NCI-H187 treated with DMSO at 0.1 percent for 48 hours (cell line): ENCODE data around the gene MICALL2.
"Not testable (repeated sequence)": the region's sequence is repeated elsewhere in the genome, so short reads cannot be mapped to it uniquely, and the experiment has no call there.

Experiments
- DNase-seq: peaks from one replicate; lab custom pipeline; 2025; lab: John Stamatoyannopoulos, UW

Gene MICALL2

DNA sequence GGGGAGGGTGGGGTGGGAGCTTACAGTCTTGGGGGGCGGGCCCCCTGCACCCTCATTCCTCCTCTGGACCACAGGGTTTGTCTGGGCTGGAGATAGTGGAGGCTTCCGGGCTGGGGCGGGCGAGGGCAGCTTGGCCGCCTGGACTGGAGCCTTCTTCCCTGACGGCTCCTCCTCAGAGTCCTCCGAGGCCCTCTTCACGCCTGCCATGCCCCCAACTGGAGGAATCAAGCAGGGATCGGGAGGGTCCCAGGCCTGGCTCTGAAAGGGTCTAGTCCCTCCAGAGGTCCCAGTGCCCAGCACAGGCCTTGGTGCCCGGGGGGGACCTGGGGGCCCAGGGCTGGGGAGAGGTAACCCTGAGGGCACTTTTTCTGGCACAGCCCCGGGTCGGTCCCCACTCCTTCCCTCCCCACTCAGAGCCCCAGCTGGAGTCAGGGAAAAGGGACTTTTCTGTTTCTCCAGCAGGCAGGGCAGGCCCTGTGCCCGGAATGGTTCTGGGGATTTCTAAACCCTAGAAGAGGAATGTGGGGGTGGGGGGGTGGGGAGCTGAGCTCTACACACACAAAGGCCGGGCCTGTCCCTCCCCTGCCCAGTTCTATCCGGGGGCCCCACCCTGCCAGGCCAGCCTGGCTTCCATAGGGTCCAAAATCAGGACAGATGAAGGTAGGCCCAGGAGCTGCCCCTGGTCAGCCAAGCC is 11.6 kb downstream of the MICALL2 start:
- DNase-seq: no peak

DNA sequence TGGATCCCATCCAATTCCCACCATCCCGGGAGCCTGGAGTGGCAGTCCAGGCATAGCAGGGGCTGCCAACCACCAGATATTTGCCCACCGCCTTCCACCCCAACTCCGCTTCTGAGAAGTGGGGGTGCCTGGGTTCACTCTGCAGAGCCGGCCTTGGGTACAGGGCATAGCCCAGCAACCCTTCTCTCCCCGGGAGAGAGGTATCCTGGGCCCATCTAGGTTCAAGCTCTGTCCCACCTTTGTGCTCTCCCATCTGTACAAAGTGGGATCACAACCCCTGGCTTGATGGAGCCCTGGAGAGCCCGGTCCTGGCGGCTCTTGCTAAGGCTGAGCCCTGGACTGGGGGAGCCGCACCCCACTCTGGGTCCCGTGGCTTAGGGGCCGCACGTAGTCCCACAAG is 12.2 kb downstream of the MICALL2 start:
- DNase-seq: no peak

DNA sequence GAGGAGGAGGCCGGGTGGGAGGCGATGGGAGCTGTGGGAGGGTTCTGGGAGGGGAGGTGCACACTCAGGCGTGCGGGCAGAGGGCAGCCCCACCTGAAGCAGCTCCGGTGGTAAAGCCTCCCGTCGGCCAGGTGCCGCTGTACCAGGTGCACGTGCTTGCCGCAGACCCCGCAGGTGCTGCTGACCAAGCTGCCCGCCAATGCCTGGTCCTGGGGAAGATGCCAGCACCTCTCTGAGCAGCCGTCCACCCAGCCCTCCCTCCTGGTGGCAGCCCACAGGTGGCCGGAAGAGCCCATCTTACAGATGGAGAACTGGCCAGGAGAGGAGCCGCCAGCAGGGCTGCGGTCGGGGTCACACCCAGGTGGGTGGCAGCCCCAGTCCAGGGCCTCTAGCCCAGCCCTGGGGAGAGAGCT is 12.6 kb downstream of the MICALL2 start:
- DNase-seq: no peak

DNA sequence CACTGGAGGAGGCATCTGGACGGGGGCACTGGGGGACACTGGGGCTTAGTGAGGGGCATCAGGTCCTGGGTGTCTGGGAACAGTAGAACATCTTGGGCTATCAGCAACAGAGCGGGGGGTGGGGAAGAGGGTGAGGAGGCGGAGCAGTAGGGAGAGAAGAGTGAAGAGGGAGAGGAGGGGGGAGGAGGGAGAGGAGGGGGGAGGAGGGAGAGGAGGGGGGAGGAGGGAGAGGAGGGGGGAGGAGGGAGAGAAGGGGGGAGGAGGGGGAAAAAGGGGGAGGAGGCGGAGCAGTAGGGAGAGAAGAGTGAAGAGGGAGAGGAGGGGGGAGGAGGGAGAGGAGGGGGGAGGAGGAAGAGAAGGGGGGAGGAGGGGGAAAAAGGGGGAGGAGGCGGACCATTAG is 13.2 kb downstream of the MICALL2 start:
- DNase-seq: not testable (repeated sequence)

DNA sequence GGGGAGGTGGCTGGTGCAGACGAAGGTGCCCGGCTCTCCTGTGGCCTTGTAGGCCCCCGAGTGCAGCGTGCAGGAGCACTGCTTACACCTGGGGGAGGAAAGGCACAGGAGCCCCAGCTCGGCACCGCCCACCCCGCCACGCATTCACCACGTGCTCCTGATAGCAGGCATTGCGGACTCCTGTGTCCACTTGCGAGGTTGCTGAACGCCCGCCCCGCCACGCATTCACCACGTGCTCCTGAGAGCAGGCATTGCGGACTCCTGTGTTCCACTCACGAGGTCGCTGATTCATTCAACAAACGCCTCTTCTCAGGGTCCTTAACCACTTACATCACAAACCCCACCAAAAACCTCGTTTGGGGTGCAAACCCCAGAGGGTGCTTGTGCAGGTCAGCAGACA is 13.9 kb downstream of the MICALL2 start:
- no peak for DNase-seq

DNA sequence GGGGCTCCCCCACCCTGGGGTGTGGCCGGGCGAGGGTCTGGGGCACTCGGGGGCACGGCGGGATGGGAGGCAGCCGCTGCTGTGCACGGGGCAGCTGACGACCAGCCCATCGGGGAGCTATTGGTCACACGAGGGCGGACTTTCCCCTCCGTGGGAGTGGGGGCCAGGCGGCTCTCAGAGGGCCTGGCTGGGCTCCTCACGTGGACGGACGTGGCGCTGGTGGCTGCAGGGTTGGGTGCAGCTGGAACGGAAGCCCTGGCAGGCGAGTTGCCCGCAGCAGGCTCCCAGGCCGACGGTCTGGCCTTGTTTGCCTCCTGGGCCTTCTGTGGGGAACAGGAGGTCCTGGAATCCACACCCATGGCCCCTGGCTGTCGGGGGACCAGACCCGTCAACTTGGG is 14.3 kb downstream of the MICALL2 start:
- no peak for DNase-seq

DNA sequence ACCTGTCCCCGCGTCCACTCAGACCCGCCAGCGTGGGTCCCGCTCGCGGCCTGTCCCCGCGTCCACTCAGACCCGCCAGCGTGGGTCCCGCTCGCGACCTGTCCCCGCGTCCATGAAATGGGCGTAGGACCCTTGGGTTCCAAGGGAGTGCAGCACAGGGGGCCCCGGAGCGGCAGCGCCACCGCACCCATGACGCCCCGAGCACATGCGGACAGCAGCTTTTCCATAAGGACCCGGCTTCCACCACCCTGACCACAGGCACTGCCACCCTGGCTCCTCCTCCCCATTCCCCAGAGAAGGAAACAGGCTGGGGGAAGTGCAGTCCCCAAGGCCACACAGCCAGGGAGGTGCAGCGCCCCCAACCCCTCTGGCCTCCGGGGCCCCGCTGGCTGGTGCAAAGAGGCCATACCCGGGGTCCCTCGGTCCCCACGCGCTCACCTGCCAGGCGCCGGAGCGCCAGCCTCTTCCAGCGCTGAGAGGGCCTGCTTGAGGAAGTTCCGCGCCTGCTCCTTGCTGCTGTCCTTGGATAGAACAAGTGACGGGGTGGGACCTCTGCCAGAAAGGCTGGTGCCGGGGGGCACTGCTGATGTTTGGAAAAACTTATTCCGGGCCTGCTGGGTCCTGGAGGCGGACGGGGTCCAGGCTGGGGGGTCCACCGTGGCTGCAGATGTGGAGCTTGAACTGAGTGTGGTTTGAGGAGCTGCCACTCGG is 14.9 kb downstream of the MICALL2 start:
- no peak for DNase-seq

DNA sequence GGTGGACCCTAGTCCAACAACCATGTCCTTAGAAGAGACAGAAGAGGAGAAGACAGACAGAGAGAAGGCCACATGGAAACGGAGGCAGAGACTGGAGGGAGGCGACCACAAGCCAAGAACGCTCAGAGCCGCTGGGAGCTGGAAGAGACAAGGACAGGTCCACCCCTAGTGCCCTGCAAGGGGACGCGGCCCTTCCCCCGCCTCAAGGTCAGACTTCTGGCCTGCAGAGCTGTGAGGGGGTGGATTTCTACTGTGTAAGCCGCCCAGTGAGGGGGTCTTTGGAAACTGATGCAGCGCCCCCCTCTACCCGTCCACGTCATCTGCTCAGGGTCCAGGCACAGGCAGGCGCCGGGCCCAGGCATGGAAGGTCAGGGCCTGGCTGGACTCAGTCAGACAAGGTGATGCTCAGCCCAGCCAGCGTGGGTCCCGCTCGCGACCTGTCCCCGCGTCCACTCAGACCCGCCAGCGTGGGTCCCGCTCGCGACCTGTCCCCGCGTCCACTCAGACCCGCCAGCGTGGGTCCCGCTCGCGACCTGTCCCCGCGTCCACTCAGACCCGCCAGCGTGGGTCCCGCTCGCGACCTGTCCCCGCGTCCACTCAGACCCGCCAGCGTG is 15.6 kb downstream of the MICALL2 start:
- not testable (repeated sequence) for DNase-seq

DNA sequence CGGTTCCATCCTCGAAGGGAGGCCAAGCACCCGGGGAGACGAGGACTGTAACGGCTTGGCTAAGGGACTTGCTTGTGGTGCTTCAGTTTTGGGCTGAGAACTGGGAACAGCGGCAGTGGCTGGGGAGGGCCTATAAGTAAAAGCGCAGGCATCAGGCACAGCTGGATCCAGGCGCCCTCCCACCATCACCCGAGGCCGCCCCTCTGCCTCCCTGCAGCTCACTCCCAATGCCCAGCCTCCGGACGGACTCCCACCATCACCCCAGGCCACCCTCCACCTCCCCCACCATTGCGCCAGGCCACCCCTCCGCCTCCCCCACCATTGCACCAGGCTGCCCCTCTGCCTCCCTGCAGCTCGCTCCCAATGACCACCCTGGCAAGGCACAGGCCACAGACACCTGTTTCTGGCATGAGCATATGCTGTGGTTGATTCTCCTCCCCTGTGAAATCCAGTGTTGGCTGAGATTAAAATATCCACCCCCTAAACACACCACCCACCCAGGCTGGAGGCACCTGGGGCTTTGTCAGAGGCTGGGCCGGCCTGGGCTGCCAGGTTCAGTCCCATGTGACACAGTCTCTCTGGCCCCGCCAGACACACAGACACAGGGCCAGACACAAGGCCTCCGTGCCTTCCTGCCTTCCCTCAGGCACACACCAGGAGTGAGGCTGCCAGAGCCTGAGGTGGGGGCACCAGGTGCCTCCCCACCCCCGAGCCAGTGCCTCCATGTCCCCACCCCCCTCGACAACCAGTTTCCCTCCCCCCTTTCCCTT is 16.7 kb downstream of the MICALL2 start:
- no peak for DNase-seq

DNA sequence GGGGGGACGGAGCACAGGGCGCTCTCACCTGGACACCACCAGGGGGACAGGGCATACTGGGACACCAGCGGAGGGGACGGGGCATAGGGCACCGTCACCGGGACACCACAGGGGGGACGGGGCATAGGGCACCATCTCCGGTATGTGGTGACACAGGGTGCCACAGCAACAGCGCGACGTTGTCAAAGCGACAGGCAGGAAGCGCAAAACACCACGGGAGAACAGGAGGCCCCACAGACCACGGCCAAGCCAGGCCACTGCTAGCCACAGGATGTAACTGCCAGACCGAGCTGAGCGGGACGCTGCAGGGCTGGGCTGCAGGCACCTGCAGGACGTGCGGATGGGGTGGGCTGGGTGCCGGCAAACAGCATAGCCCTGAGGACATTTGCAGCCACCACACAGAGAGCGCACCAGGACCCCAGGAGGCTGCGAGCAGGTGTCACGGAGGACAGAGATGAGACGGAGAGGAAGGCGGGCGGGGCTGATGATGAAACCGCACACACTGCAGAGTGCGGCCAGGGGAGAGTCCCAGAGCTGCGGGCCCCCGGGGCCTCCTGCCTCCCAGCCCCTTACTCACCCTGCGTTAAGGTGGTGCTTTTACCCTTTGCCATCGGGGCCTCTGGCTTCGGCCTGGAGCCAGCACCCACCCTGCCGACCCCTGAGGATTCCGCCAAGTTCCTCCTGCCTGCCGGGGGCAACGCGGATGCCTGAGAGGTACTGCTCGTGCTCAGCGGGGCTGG is 17.5 kb downstream of the MICALL2 start:
- DNase-seq: no peak

DNA sequence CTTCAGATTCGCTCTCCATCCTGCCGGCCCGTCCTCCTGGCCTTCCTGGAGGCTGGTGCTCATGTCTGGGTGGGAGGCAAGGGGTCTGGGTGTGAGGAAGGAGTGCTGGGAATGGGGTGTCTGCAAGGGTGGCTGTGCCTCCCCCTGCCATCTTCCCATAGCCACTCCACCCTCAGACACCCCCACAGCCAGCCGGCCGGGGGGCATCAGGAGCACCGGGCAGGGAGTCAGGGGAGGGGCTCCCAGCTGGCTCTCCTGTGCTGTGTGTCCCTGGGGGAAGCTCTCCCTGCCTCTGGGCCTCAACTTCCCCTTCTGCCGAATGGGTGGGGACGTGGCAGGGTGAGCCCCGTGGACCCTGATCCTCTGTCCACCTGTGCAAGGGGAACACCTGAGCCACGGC is 18.6 kb downstream of the MICALL2 start:
- no peak for DNase-seq

DNA sequence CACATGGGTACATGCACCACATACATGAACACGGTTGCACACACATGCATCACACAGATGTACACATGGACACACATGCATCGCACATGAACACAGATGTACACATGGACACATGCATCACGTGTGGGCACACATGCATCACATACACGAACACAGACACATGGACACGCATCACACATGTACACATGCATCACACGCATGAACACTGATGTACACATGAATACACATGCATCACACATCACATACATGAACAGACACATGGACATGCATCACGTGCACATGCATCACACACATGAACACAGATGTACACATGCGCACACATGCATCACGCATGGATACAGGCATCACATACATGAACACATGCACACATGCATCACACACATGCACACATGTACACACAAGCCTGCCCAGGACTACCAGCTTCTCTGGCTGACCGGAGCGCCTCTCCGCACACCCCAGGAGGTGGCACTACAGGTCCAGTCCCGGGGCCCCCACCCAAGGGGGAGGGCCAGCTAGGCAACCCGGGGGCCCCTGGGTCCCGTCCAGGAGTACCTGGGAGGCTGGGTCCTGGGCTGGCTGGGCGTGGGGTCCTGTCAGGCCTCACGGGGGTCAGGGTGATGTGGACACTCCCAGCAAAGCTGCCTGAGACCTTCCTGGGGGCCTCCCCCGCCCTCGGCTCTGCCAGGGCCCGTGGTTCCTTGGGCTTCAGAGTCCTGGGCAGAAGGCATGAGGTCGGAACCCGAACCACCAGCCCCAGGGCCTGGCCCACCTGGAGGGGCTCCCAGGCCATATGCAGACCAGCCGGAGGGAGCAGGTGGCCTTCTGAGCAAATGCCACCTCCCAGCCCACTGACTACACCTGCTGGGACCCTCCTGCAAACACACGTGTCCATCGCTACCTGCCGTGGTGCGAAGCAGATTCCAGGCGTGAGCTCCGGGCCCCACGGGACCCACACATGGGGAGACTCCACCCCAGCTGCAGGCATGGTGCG is 19.6 kb downstream of the MICALL2 start:
- no peak for DNase-seq

DNA sequence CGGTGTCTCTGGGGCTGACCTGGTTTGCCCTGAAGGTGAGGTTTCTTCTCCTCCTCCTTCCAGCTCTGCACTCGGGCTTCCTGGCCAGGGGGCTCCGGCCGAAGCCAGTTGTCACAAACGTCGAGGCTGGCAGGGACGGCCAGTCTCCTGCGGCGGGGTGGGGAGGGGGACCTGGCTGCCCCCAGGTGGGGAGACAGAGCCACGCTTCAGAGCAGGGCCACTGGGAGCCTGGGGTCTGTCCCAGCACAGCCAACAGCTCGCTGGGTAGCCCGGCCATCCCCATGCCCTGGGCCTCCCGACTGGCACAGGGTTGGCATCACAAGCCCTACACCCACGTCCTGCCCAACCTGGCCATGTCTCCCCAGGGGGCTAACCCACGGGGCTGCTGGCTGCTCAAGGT is 20.4 kb downstream of the MICALL2 start:
- DNase-seq: no peak

DNA sequence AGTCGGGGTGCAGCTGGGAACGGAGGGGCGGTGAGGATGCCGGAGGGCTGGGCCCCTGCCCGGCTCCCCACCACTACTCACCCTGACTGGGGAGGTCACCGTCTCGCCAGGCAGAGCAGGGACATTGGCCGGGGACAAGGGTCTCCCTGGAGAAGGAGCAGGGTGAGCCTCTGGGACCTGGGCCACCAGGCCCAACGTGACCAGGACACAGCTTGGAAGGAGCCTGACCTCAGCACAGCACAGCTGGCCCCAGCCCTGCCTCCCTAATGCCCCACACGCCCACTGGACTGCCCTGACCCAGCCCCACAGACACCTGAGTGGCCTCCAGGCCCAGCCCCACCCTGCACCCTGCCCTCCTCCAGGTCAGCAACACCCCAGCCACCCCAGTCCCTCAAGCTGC is 21.1 kb downstream of the MICALL2 start:
- no peak for DNase-seq

DNA sequence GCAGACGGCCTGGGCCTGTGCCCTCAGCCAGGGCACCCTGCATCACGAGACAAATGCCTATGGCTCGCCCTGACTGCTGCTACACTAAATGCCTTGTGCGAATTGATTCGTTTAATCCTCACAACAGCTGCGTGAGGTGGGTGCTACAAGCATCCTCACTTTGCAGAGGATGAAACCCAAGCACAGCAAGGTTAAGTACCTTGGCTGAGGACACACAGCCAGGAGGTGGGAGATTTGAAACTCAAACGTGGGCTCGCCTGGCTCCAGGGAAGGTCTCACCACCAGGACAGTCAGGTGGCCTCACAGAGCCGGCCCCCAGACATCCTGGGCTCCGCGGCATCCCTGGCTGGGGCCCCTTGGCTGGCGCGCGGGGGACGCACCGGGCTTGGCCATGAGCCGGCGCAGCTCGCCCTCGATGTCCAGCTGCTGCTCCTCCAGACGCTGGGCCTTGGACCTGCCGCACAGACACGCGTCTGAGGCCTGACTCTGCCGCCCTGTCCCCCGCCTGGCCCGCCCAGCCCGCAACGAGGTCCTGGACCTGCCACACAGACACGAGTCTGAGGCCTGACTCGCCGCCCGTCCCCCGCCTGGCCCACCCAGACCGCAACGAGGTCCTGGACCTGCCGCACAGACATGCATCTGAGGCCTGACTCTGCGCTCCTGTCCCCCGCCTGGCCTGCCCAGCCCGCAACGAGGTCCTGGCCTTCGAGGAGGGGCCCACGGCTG is 22.0 kb downstream of the MICALL2 start:
- no peak for DNase-seq

DNA sequence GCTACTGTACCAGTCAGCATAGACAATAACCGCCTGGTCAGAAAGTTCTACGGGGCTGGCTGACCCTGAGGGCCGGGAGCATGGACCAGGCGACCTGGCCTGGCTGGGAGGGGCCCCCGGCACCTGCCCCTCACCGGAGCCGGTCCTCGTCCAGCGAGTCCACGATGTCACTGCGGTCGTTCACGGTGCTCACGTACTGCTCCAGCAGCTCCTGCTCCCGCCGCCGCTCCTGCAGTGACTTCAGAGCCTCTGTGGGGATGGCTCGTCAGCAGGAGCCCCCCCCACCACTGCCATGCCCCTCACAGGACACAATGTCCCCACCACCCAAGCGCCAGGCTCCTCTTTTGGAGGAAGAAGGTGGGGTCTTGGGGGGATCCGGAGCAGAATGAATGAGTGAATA is 22.7 kb downstream of the MICALL2 start:
- no peak for DNase-seq

DNA sequence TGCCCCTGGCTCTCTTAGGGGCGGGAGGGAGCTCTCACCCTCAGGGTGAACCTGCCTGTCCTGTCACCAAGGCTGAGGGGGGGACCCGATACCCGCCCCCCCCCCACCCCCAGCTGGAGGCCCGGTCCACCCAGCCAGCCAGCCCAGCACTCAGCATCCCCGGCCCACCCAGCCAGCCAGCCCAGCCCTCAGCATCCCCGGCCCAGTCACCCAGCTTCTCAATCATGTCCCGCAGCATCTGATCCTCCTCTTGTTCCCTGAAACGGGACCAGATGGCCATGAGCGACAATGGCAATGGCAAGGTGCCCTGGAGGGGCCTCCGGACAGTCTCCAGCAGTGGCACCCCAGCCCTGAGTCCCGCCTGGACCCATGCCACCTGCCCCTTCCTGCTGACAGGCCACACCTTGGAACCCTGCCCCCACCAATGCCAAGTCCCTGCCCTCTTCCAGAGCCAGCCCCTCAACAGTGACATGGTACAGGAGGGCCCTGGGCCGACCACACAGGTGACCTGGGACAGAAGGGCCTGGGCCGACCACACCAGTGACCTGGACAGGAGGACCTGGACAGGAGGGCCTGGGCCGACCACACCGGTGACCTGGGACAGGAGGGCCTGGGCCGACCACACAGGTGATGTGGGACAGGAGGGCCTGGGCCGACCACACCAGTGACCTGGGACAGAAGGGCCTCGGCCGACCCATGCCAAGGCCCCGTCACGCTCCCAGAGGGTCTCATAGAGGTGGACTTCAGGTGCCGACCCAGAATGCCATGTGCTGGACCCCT is 24.2 kb downstream of the MICALL2 start:
- DNase-seq: no peak

DNA sequence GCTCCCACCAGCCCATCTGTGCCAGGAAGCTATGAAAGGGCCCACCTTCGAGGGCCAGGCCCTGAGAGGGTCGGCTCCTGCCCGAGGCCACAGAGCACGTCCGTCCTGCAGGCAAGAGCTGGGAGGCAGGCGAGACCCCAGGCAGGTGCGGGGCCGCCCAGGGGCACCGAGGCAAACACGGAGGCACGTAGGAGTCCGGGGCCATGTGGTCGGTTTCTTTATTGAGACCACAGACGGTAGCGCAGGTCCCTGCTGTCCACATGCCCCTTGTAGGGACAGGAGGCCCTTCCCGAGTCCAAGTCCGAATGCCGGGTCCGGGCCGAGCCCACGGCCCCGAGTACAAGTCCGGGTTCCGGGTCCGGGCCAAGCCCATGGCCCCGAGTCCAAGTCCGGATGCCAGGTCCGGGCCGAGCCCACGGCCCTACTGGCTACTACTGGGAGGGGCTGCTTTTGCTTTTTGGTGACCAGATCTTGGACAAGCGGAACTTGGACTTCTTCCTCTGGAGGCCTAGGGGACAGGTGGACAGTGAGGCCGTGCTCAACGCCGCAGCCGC is 25.0 kb downstream of the MICALL2 start:
- DNase-seq: no peak
